Kidney (tissue), 14 donors: ENCODE measurements around the gene KDM5C. TPM values are rescaled to one million over a fixed set of nuclear protein-coding genes. Genes with fewer than 3 reads are reported as not detected.

Experiments
- DNase-seq, 5 donors: peaks; one replicate each; pipeline ENCODE4 v3.0.0-alpha.2; 2013 to 2020
- FAIRE-seq: peaks from 2 replicates; lab custom pipeline; 2012; peaks lifted over from hg19 to GRCh38; lab: Jason Lieb, UNC
- H3K27ac ChIP-seq, 2 donors: one replicate each; pipeline ENCODE4 v1.7.0; 2013; ENCODE audit warnings: low read depth in 2 of 2, low read length in 2 of 2, inconsistent platforms in 1 of 2
- H3K27me3 ChIP-seq: one replicate; pipeline ENCODE4 v1.7.1; 2013; ENCODE audit warnings: low read length, inconsistent platforms; ENCODE audit not compliant: control insufficient read depth, insufficient read depth
- H3K36me3 ChIP-seq, 3 donors: one replicate each; pipeline versions ENCODE4 v1.7.0 to v1.7.1; 2013; ENCODE audit warnings: low read length in 3 of 3, control low read depth in 1 of 3, inconsistent platforms in 1 of 3; ENCODE audit not compliant: insufficient read depth in 3 of 3, control insufficient read depth in 2 of 3
- H3K4me1 ChIP-seq, 3 donors: one replicate each; pipeline versions ENCODE4 v1.7.0 to v1.7.1; 2013; ENCODE audit warnings: low read length in 3 of 3, inconsistent platforms in 1 of 3, low read depth in 1 of 3; ENCODE audit not compliant: control insufficient read depth in 2 of 3, insufficient read depth in 2 of 3
- H3K4me3 ChIP-seq, 3 donors: one replicate each; pipeline versions ENCODE4 v1.7.0 to v1.8.1; 2013; ENCODE audit warnings: low read length in 3 of 3, control low read depth in 1 of 3, inconsistent platforms in 1 of 3
- H3K9ac ChIP-seq, 3 donors: one replicate each; pipeline versions ENCODE4 v1.7.0 to v1.7.1; 2013; ENCODE audit warnings: low read length in 3 of 3, control low read depth in 1 of 3, inconsistent platforms in 1 of 3
- H3K9me3 ChIP-seq, 3 donors: one replicate each; pipeline versions ENCODE4 v1.7.0 to v1.7.1; 2013; ENCODE audit warnings: low read length in 3 of 3, control low read depth in 1 of 3, inconsistent platforms in 1 of 3; ENCODE audit not compliant: control insufficient read depth in 2 of 3, insufficient read depth in 1 of 3
- intact Hi-C: fragments of 100-400 bp; cut with DNase I; formaldehyde crosslinking; loops from one replicate; pipeline ENCODE4 v1.11.1; 2022
- polyA plus RNA-seq: library from polyadenylated mRNA; stranded (reverse); fragments of 350-450 nt; fragmentation: Illumina TruSeq; extraction: RNeasy Lipid Tissue Mini Kit (QIAGEN cat#74804); gene quantifications from one replicate; pipeline ENCODE4 v1.2.3, GENCODE V29; 2014; ENCODE audit warnings: low read depth, low replicate concordance; ENCODE audit not compliant: insufficient read depth
- total RNA-seq: library from RNA; stranded (reverse); fragmentation: NEBNext Ultra II Directional; extraction: Animal tissue kit (Norgen Biotek cat#: 25700); gene quantifications from one replicate; pipeline ENCODE4 v1.2.1, GENCODE V29; 2021
- TF ChIP-seq, protein P1 (sequence below): IDR thresholded peaks from 3 replicates; pipeline ENCODE4 v1.5.1; 2012; ENCODE audit warnings: mild to moderate bottlenecking, moderate library complexity, borderline replicate concordance; ENCODE audit not compliant: insufficient read depth; ENCODE audit errors: extremely low read depth
- donor health status: control.
- donor health status: control.
- donor health status: control.
- donor health status: control.
- donor health status: control.
- donor health status: DM: yes; HTN: yes; CAD: no.
- donor health status: Normal renal cell carcinoma (clear cell type).

KDM5C gene
- total and polyA plus RNA-seq, 2 donors from 2014 or later: 14.9 to 114 TPM

DNA sequence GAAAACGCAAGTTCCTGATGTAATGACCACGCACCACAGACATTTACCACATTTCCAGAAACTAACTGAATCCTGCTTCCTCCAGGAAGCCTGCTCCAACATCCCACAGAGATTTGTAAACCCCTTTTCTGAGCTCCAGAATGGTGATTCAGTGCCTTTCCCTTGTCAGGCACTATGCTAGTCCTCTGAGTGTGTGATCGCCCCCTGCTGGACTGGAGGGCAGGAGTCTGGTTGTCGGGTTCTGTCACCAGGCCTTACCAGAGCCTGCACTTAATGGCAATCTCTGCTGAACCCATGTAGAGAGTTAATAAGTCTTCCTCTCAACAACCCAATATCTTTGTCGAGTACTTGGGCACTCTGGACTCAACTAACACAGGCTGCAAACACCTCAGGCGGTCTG, 14.5 kb upstream of the KDM5C start:
- no peaks in the 10 kb centered on the region for H3K4me1 ChIP-seq
- H3K36me3 ChIP-seq: peaks cover 0 to 15% (median 7%) of the 10 kb centered on the region in 3 donors
- TF ChIP-seq, protein P1, sequence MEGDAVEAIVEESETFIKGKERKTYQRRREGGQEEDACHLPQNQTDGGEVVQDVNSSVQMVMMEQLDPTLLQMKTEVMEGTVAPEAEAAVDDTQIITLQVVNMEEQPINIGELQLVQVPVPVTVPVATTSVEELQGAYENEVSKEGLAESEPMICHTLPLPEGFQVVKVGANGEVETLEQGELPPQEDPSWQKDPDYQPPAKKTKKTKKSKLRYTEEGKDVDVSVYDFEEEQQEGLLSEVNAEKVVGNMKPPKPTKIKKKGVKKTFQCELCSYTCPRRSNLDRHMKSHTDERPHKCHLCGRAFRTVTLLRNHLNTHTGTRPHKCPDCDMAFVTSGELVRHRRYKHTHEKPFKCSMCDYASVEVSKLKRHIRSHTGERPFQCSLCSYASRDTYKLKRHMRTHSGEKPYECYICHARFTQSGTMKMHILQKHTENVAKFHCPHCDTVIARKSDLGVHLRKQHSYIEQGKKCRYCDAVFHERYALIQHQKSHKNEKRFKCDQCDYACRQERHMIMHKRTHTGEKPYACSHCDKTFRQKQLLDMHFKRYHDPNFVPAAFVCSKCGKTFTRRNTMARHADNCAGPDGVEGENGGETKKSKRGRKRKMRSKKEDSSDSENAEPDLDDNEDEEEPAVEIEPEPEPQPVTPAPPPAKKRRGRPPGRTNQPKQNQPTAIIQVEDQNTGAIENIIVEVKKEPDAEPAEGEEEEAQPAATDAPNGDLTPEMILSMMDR: peak; percentile 23
- intact Hi-C loops: no loop called here
- DNase-seq (no peak), FAIRE-seq (no peak)
- H3K27me3 ChIP-seq: peaks cover 8% of the 10 kb centered on the region
- H3K27ac ChIP-seq: no peak overlapping the region
- H3K9me3 ChIP-seq: no peaks in the 10 kb centered on the region
- H3K4me3 ChIP-seq: no peak overlapping the region
- no peak overlapping the region for H3K9ac ChIP-seq

DNA sequence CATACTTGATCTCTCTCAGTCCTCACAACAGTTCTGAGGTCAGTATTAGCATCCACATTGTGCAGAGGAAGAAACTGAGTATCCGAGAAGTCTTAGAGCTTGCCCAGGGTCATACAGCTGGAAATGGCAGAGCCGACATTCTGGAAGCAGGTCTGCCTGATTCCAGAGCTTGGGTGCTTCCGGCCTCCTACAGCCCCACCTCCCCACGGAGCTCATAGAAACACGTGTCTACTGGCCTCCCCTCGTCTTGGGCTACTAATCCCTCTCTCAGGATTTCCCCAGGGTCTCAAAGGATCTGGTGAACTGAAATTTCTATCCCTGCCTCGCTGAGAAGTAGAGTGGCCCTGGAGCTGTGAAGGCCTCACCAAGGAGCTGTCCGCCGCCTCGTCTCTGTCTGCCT, 12.0 kb upstream of the KDM5C start:
- Histone ChIP-seq H3K36me3 (peaks cover 0 to 12% (median 7%) of the 10 kb centered on the region in 3 donors), H3K4me3 (no peak overlapping the region), H3K27ac (no peak overlapping the region), H3K9ac (no peak overlapping the region), H3K4me1 (no peaks in the 10 kb centered on the region), H3K27me3 (peaks cover 6% of the 10 kb centered on the region), H3K9me3 (no peaks in the 10 kb centered on the region)
- TF ChIP-seq, protein P1: no peak
- intact Hi-C loops: no loop called here
- no peak for DNase-seq
- FAIRE-seq: no peak

DNA sequence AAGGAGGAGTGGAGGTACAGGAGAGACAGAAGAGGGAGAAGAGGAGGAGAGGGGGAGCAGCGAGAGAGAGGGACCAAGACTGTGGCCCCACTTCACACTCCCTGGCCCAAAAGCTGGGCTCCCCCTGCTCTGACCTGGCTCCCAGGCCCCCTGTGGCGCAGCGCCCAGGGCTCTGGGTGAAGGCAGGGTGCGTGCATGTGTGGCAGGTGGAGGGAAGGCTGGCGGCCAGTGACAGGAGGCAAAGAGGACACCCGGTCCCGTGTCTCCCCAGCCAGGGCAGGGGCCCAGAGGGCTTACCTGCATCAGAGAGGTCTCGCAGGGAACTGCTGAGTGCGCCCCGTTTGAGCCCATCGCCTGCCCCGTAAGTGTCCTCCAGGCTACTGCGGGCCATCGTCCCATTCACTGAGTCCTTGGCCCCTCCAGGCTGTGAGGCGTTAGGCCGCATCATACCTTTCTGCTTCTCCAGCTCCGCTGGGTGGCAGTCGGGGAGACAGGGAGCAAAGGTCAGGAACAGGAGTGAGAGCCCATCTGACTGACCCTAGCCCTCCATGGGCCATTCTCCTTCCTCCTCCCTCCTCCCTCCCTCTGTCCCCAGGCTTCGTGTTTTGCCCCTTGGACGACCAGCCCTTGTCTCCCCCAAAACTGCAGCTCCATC, 11.1 kb upstream of the KDM5C start:
- H3K9me3 ChIP-seq: no peaks in the 10 kb centered on the region
- H3K4me3 ChIP-seq: no peak overlapping the region
- FAIRE-seq (no peak), DNase-seq (no peak)
- H3K27me3 ChIP-seq: peaks cover 12% of the 10 kb centered on the region
- H3K9ac ChIP-seq: no peak overlapping the region
- intact Hi-C loops: no loop called here
- TF ChIP-seq, protein P1: no peak
- no peak overlapping the region for H3K27ac ChIP-seq
- no peaks in the 10 kb centered on the region for H3K4me1 ChIP-seq
- peaks cover 0 to 12% (median 4%) of the 10 kb centered on the region in 3 donors for H3K36me3 ChIP-seq
